H54 (cell line): ENCODE data around the gene RUNDC1.

Experiments
- DNase-seq: peaks from one replicate; pipeline ENCODE4 v3.0.0; 2011; ENCODE audit warnings: low spot score, mixed read lengths; ENCODE audit not compliant: insufficient read length
- FAIRE-seq: peaks from 3 replicates; lab custom pipeline; 2011; peaks lifted over from hg19 to GRCh38; lab: Jason Lieb, UNC
- POLR2A ChIP-seq: IDR thresholded peaks from 2 replicates; pipeline ENCODE4 v1.6.1; 2011; ENCODE audit warnings: low read depth, mild to moderate bottlenecking, low read length

Gene RUNDC1

DNA sequence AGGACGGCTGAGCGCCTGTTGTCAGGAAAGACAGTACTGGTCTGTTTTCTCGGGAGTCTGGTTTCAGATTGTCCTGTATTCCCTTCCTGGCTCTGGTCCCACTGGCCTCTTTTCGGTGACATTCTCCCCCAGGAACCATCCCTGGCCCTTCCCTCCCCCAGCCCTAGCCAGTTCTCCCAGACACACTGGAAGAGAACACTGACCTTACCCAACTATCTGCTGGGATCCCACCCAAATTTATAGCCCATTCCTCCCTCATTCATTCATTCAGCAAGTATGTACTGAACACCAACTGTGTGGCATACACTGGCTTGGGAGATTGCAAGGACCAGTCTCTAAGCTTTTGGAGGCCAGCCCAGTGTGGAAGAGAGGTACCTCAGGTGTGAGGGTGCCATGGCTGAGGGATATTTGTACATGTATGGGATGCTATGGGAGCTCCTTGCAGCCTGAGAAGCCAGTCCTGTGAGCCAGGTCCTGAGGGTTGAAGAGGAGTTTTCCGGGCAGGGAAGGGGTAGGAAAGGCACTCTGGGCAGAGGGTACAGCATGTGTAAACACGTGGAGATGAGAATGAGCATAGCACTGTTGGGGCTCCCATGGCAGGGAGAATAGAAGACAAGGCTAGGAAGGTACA lies 49.9 kb downstream of the RUNDC1 start:
- FAIRE-seq, result no peak
- TF ChIP-seq POLR2A, result no peak

DNA sequence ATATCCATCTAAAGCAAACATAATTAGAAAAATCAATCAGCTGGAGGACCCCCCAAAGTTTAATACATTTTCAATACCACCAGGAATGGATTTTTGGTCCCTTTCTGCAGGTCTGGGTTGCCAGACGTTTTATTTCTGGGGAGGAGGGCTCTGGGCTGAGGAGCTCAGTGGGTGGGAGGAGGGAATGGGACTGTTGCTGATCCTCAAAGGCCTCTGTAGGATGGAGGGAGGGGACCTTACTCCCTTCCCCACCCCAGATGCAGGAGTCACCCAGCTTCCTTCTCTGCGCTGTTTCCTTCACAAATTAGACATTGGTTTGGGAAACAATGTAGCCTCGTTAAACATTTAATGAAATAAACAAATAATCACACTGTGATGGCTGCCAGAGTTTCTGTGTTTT lies 51.3 kb downstream of the RUNDC1 start:
- FAIRE-seq (no peak), DNase-seq (no peak)
- TF ChIP-seq POLR2A, result no peak

More for the DNA sequence above, 49.9 kb downstream of the RUNDC1 start:
- DNase-seq, result no peak

GRCh38 chr17:43033948-43034881 lies 53.9 kb downstream of the RUNDC1 start:
- TF ChIP-seq POLR2A, result no peak
- DNase-seq (no peak), FAIRE-seq (no peak)

GRCh38 chr17:43034894-43035293 lies 54.5 kb downstream of the RUNDC1 start:
- no peak for TF ChIP-seq POLR2A
- FAIRE-seq (no peak), DNase-seq (no peak)

GRCh38 chr17:43039646-43040045 lies 59.3 kb downstream of the RUNDC1 start:
- no peak for TF ChIP-seq POLR2A
- DNase-seq, result no peak
- FAIRE-seq, result no peak

DNA sequence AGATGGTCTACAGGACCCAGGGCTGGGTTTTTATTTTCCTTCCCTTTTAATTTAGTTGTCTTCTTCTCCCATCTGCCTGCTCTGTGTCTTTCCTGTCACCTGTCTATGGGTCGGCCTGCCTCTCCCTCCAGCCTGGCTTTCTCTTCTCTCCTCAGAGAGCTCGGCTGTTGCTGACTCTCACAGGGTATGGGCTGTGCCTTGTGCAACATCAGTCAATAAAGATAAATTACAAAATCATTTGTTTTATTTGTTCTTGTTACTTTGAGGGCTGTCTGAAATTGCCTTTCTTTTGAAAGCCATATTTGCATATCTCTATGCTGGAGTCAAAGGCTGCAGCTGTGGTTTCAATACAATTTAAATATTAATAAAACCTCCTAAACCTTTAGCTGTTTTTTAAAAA lies 60.3 kb downstream of the RUNDC1 start:
- no peak for DNase-seq
- no peak for FAIRE-seq
- TF ChIP-seq POLR2A, result no peak

DNA sequence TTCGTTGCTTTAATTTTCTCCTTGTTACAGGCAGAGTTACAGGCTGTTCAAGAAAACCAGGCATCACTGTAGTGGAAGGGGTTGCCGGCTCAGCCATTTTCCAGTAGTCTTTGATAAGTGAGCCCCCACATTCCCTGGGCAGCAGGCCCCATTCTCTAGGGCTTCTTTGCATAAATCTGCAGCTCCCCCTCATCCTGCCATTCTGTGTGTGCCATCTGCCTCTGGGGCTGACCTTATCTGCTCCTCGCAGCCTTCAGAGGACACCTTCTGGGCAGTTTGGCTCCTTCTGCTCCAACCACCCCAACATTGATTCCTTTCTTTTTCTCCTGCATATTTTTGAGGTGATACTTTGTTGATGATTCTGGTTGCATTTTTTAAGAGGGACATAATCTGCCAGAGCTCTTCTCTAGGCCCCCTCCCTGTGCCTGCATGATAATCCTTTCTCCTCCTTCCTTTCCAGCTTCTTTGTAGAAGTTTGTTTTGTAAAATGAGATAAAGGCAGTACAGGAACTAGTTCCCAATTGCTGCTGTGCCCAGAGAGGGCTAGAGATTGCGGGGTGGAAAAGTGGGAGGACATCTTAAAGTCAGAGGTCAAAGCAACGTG lies 61.8 kb downstream of the RUNDC1 start:
- FAIRE-seq, result no peak

More for the DNA sequence above, 61.8 kb downstream of the RUNDC1 start:
- TF ChIP-seq POLR2A, result no peak
- no peak for DNase-seq
